ENCODE measurements around the gene SMARCC2. TPM values are rescaled to one million over a fixed set of nuclear protein-coding genes. Genes with fewer than 3 reads are reported as not detected.

Gene SMARCC2
- total RNA-seq, 2 donors from 2014 or later: 80.1 to 84.2 TPM

GRCh38 chr12:56220611-56221231, 31.4 kb upstream of the SMARCC2 start:
- DNase-seq: no peak

GRCh38 chr12:56219840-56220239, 30.6 kb upstream of the SMARCC2 start:
- TF ChIP-seq CTCF (IDR thresholded peaks at IDR 0.05): no peak
- Histone ChIP-seq H3K36me3 (peaks cover 4% of the 10 kb centered on the region), H3K9ac (ENCODE audit: low read depth in 2 of 2, low read length in 2 of 2) (no peak overlapping the region), H3K4me3 (no peak overlapping the region), H3K27me3 (no peaks in the 10 kb centered on the region), H3K27ac (no peak overlapping the region), H3K4me1 (peaks cover 17% of the 10 kb centered on the region), H3K9me3 (no peaks in the 10 kb centered on the region)
- no peak for DNase-seq
- intact Hi-C loops (cut with DNase I): loop anchor here (5.0 kb wide), 1 partner anchor 37 kb away; the partner anchor contains the start of gene ANKRD52

More at GRCh38 chr12:56220611-56221231, 31.4 kb upstream of the SMARCC2 start:
- intact Hi-C loops (cut with DNase I): loop anchor here (5.0 kb wide), 1 partner anchor 37 kb away; the partner anchor contains the start of gene ANKRD52
- Histone ChIP-seq H3K27me3 (no peaks in the 10 kb centered on the region), H3K36me3 (no peaks in the 10 kb centered on the region), H3K4me1 (peaks cover 20% of the 10 kb centered on the region), H3K9ac (ENCODE audit: low read depth in 2 of 2, low read length in 2 of 2) (peak overlapping the region; percentile 90 to 93), H3K9me3 (no peaks in the 10 kb centered on the region), H3K4me3 (peak overlapping the region; percentile 60), H3K27ac (peak overlapping the region; percentile 92)
- TF ChIP-seq CTCF (IDR thresholded peaks at IDR 0.05): no peak

GRCh38 chr12:56216461-56216860, 27.2 kb upstream of the SMARCC2 start:
- H3K27me3 ChIP-seq: no peaks in the 10 kb centered on the region
- peaks cover 6% of the 10 kb centered on the region for H3K4me1 ChIP-seq
- intact Hi-C loops (cut with DNase I): no loop called here
- TF ChIP-seq CTCF (IDR thresholded peaks at IDR 0.05): no peak
- H3K27ac ChIP-seq: no peak overlapping the region
- H3K9me3 ChIP-seq: no peaks in the 10 kb centered on the region
- H3K36me3 ChIP-seq: peaks cover 12% of the 10 kb centered on the region
- H3K4me3 ChIP-seq: no peak overlapping the region
- no peak overlapping the region for H3K9ac ChIP-seq (ENCODE audit: low read depth in 2 of 2, low read length in 2 of 2)
- DNase-seq: no peak

- no peak overlapping the region for H3K9ac ChIP-seq (ENCODE audit: low read depth in 2 of 2, low read length in 2 of 2)
- H3K4me1 ChIP-seq: no peaks in the 10 kb centered on the region
- no peaks in the 10 kb centered on the region for H3K27me3 ChIP-seq
- H3K27ac ChIP-seq: no peak overlapping the region
- intact Hi-C loops (cut with DNase I): no loop called here
- peaks cover 12% of the 10 kb centered on the region for H3K36me3 ChIP-seq
- no peaks in the 10 kb centered on the region for H3K9me3 ChIP-seq
- no peak for TF ChIP-seq CTCF (IDR thresholded peaks at IDR 0.05)
- no peak overlapping the region for H3K4me3 ChIP-seq
- DNase-seq: no peak
Measured at GRCh38 chr12:56213878-56214277, 24.6 kb upstream of the SMARCC2 start.

GRCh38 chr12:56212361-56212760, 23.1 kb upstream of the SMARCC2 start:
- no peak overlapping the region for H3K27ac ChIP-seq
- H3K9me3 ChIP-seq: no peaks in the 10 kb centered on the region
- intact Hi-C loops (cut with DNase I): no loop called here
- no peaks in the 10 kb centered on the region for H3K4me1 ChIP-seq
- no peak overlapping the region for H3K9ac ChIP-seq (ENCODE audit: low read depth in 2 of 2, low read length in 2 of 2)
- H3K27me3 ChIP-seq: no peaks in the 10 kb centered on the region
- DNase-seq: no peak
- no peak for TF ChIP-seq CTCF (IDR thresholded peaks at IDR 0.05)
- peaks cover 22% of the 10 kb centered on the region for H3K36me3 ChIP-seq
- H3K4me3 ChIP-seq: no peak overlapping the region
